HG03457 (cell line): ENCODE results near the gene WNT2.
A peak's percentile ranks its signal among the peaks of the same experiment; 100 is the strongest.

ENCODE experiments used
- ATAC-seq: cut with Tn5 transposase; IDR thresholded peaks from one replicate; pipeline ENCODE4 v1.9.1; 2021; ENCODE audit warnings: moderate number of reproducible peaks; ENCODE audit not compliant: unreplicated experiment

WNT2 gene

GRCh38 chr7:117322741-117323304 lies at the start of gene WNT2:
Gene WNT2 (minus strand): TSS chr7:117323058. CDS start chr7:117322989, 69 bp downstream.
- no peak for ATAC-seq

- no peak for ATAC-seq
Measured at GRCh38 chr7:117372073-117372472, 49.2 kb upstream of the WNT2 start.

GRCh38 chr7:117364339-117365080 lies 41.7 kb upstream of the WNT2 start:
- ATAC-seq, result no peak

GRCh38 chr7:117362294-117362888 lies 39.5 kb upstream of the WNT2 start:
- no peak for ATAC-seq

DNA sequence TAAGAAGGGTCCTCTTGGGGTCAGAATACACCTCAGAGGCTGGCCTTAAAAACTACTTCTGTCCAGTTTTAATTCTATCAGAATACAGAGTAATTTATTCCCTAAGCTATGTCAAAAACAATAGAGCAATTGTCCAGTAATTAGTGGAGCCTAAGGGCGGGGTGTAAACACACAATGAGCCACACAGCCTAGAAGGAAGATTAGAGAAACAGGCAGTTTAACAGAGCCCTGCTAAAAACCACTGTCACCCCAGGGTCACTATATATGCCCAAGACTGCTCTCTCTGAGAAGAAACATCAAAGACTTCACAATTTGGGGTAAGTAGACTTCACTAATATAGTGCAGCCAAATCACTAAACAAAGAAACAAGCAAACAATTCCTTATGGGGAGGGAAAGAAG lies 27.2 kb upstream of the WNT2 start:
- no peak for ATAC-seq

- ATAC-seq, result no peak
Measured at GRCh38 chr7:117349570-117349969, 26.7 kb upstream of the WNT2 start.

GRCh38 chr7:117347962-117348672 lies 25.3 kb upstream of the WNT2 start:
- peak; percentile 83 for ATAC-seq

DNA sequence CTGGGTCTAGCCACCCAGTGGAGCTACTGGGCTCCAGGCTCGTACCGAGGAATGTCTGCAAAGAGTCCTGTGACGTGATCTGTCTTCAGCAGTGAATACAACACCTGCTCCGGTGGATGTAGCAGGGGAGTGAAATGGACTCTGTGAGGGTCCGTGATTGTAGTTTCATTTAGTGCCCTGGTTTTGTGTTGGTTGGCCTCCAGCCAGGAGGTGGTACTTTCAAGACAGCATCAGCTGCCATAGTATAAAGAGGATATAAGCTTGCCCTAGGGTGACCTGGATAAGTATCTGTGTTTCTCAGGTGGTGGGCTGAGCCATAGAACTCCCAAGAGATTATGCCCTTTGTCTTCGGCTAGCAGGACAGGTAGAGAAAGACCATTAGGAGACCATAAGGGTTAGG lies 24.6 kb upstream of the WNT2 start:
- no peak for ATAC-seq

DNA sequence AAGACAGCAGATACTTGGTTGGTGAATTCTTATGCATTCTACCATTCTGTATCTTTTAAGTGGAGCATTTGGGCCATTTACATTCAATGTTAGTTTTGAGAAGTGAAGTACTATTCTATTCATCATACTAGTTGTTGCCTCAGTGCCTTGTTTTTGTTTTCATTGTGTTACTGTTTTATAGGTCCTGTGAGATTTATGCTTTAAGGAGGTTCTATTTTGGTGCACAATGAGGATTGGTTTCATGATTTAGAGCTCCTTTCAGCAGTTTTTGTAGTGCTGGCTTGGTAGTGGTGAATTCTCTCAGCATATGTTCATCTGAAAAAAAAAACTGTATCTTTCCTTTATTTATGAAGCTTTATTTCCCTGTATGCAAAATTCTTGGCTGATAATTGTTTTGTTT lies 23.3 kb upstream of the WNT2 start:
- ATAC-seq, result no peak

DNA sequence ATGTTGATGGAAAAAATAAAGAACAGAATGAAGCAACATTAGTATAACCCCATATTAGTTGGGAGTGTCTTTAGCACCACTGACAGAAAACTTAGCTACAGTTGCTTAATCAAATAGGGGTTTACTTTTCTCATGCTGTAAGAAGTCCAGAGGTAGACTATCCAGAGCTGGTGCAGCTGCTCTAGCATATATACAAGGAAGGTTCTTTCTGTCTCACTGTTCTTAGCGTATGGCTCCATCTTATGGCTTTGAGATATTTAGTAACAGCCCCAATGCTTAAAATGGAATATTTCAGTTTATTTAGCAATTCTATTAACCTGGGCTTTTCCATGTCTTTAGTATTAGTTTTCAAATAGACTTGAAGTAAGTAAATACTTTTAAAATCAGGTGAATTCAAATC lies 15.2 kb upstream of the WNT2 start:
- no peak for ATAC-seq

DNA sequence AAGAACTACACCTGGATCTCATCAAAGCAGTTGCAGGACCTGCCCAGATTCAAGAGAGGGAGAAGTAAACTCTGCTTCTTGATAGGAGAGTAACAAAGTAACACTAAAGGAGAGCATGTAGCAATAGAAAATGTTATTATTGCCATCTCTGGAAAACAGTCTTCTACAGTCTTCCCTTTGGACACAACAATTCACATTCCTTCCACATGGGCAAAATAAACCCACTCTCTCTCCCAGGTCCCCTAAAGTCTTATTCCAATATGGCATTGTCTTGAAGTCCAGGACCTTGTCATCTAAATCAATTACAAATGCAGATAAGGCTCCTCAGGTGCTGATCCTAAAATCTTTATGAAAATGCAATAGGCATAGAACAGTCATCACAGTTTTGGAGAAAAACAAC lies 10.3 kb upstream of the WNT2 start:
- ATAC-seq, result no peak

DNA sequence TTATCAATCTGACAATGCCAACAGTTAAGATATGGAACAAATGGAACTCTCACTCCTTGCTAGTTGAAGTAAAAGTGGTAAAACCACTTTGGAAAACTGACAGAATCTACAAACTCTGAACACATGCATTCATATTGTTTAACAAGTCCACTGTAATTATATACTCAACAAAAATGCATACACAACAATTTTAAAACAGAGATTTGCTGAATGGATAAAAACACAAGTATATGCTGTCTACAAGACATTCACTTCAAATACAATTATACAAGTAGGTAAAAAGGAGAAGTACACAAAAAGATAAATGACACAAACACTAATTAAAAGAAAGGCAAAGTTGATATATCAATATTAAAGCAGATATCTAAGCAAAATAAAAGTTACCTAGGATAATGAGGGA lies 9.2 kb upstream of the WNT2 start:
- no peak for ATAC-seq

DNA sequence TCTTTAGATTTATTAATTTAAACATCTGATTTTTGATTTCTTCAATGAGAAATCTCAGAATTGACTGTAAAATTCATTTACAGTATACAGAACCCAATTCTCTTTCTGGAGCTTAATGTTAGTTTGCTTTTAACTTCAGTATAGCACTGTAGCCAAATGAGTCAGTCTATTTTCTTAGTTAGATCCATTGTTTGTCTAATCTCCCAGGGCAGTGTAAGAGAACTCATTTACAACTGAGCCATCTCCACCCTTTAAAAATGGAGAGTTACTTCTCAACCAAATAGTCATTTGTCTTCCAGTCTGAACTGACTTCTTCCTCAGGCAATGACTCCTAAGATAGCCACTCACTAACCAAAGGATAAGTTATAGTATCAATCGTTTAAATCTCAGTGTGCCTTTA lies 3.0 kb upstream of the WNT2 start:
- ATAC-seq, result no peak

GRCh38 chr7:117324960-117325359 lies 2.1 kb upstream of the WNT2 start:
- ATAC-seq, result no peak

- ATAC-seq, result no peak
Measured at GRCh38 chr7:117323851-117324711, 1.2 kb upstream of the WNT2 start.

DNA sequence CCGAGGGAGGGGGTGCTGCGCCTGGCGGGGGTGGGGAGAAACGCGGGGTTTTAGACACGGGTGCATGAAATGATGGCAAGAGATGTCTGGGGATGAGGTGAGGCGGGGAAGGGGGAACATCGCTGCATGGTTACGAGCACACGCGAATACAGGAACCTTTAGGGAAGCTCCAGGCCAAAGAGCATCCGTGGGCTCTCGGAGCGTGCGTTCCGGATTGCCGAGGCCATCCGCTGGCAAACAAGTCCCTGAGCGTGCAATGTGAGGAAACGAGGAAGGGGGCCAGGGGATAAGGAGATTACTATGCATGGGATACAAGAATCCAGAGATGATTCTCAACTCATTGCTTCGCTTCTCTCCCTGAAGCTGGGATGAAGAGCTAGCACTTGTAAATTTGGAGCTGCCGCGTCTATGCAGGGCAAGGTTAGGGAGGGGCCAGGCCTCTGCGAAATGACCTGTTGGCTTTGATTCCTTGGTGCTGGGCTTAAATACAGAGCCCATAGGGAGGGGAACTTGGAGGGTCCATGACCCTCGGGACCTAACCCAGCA lies 520 bp upstream of the WNT2 start:
- no peak for ATAC-seq

GRCh38 chr7:117320523-117320922 lies 2.3 kb downstream of the WNT2 start:
- no peak for ATAC-seq

- ATAC-seq, result no peak
Measured at GRCh38 chr7:117319181-117319580, 3.7 kb downstream of the WNT2 start.

- ATAC-seq, result no peak
Measured at GRCh38 chr7:117313582-117313981, 9.3 kb downstream of the WNT2 start.
